H9 (cell line): ENCODE results near the gene PRRC2B. TPM values are rescaled to one million over a fixed set of nuclear protein-coding genes. Genes with fewer than 3 reads are reported as not detected.

ENCODE experiments used
- DNase-seq: peaks from one replicate; pipeline ENCODE4 v3.0.0-alpha.2; 2017
- H2AFZ ChIP-seq: one replicate; pipeline ENCODE4 v1.6.1; 2013; ENCODE audit warnings: mild to moderate bottlenecking, low read length, control low read depth, moderate library complexity
- H2AK5ac ChIP-seq: 2 replicates; pipeline ENCODE4 v1.6.1; 2013; ENCODE audit warnings: low read length, control low read depth, mixed read lengths; ENCODE audit not compliant: insufficient read length
- H2BK120ac ChIP-seq: one replicate; pipeline ENCODE4 v1.6.1; 2013; ENCODE audit warnings: low read depth, mild to moderate bottlenecking, low read length, control low read depth, inconsistent platforms; ENCODE audit not compliant: poor library complexity, severe bottlenecking
- H2BK12ac ChIP-seq: 2 replicates; pipeline ENCODE4 v1.6.1; 2013; ENCODE audit warnings: low read length, control low read depth, mixed read lengths, low read depth; ENCODE audit not compliant: insufficient read length
- H2BK15ac ChIP-seq: 2 replicates; pipeline ENCODE4 v1.6.1; 2013; ENCODE audit warnings: low read depth, low read length, control low read depth
- H2BK20ac ChIP-seq: one replicate; pipeline ENCODE4 v1.6.1; 2013; ENCODE audit warnings: low read depth, mild to moderate bottlenecking, low read length, control low read depth, inconsistent platforms; ENCODE audit not compliant: poor library complexity, severe bottlenecking
- H2BK5ac ChIP-seq: 2 replicates; pipeline ENCODE4 v1.6.1; 2013; ENCODE audit warnings: low read length, control low read depth, mixed read lengths; ENCODE audit not compliant: insufficient read length
- H3K14ac ChIP-seq: 2 replicates; pipeline ENCODE4 v1.6.1; 2013; ENCODE audit warnings: low read length, control low read depth; ENCODE audit not compliant: insufficient read depth
- H3K18ac ChIP-seq: 2 replicates; pipeline ENCODE4 v1.6.1; 2013; ENCODE audit warnings: low read depth, mild to moderate bottlenecking, mixed read lengths, low read length, control low read depth; ENCODE audit not compliant: insufficient read length
- H3K23ac ChIP-seq: 2 replicates; pipeline ENCODE4 v1.6.1; 2013; ENCODE audit warnings: low read length, control low read depth, mixed read lengths, low read depth; ENCODE audit not compliant: insufficient read length
- H3K23me2 ChIP-seq: 2 replicates; pipeline ENCODE4 v1.6.1; 2013; ENCODE audit warnings: low read depth, mild to moderate bottlenecking, mixed read lengths, low read length, control low read depth; ENCODE audit not compliant: insufficient read length, poor library complexity, severe bottlenecking
- H3K27ac ChIP-seq: 2 replicates; pipeline ENCODE4 v1.5.1; 2013; ENCODE audit warnings: low read length, control low read depth, mixed read lengths, low read depth; ENCODE audit not compliant: insufficient read length
- H3K27me3 ChIP-seq: 2 replicates; pipeline ENCODE4 v1.6.1; 2013; ENCODE audit warnings: low read length, control low read depth, inconsistent platforms; ENCODE audit not compliant: insufficient read depth
- H3K4ac ChIP-seq: 2 replicates; pipeline ENCODE4 v1.6.1; 2013; ENCODE audit warnings: low read depth, mild to moderate bottlenecking, control low read depth, inconsistent platforms, low read length, moderate library complexity
- H3K4me1 ChIP-seq: 2 replicates; pipeline ENCODE4 v1.6.1; 2013; ENCODE audit warnings: low read length, control low read depth, inconsistent platforms; ENCODE audit not compliant: insufficient read depth
- H3K4me2 ChIP-seq: 2 replicates; pipeline ENCODE4 v1.6.1; 2013; ENCODE audit warnings: low read length, control low read depth, mixed read lengths; ENCODE audit not compliant: insufficient read length, insufficient read depth
- H3K56ac ChIP-seq: 2 replicates; pipeline ENCODE4 v1.6.1; 2013; ENCODE audit warnings: low read depth, mild to moderate bottlenecking, mixed read lengths, low read length, control low read depth; ENCODE audit not compliant: insufficient read length
- H3K79me1 ChIP-seq: 2 replicates; pipeline ENCODE4 v1.6.1; 2013; ENCODE audit warnings: low read depth, mild to moderate bottlenecking, moderate library complexity, low read length, control low read depth, inconsistent platforms; ENCODE audit not compliant: insufficient read depth, poor library complexity, severe bottlenecking
- H3K79me2 ChIP-seq: 2 replicates; pipeline ENCODE4 v1.6.1; 2013; ENCODE audit warnings: low read length, control low read depth, inconsistent platforms; ENCODE audit not compliant: insufficient read depth
- H3K9ac ChIP-seq: 2 replicates; pipeline ENCODE4 v1.6.1; 2013; ENCODE audit warnings: low read length, control low read depth, mixed read lengths; ENCODE audit not compliant: insufficient read length; ENCODE audit errors: extremely low read depth
- H3K9me3 ChIP-seq: one replicate; pipeline ENCODE4 v1.6.1; 2013; ENCODE audit warnings: low read depth, low read length, inconsistent platforms; ENCODE audit not compliant: control insufficient read depth
- H3T11ph ChIP-seq: one replicate; pipeline ENCODE4 v1.6.1; 2013; ENCODE audit warnings: mild to moderate bottlenecking, low read length, control low read depth, inconsistent platforms
- H4K20me1 ChIP-seq: one replicate; pipeline ENCODE4 v1.6.1; 2013; ENCODE audit not compliant: control insufficient read depth, insufficient read length, insufficient read depth
- H4K5ac ChIP-seq: 2 replicates; pipeline ENCODE4 v1.6.1; 2013; ENCODE audit warnings: low read depth, mild to moderate bottlenecking, mixed read lengths, low read length, control low read depth; ENCODE audit not compliant: insufficient read length
- H4K8ac ChIP-seq: replicated peaks from 2 replicates; pipeline ENCODE4 v1.6.1; 2013; ENCODE audit warnings: low read length, control low read depth, mixed read lengths, low read depth; ENCODE audit not compliant: insufficient read length
- H4K91ac ChIP-seq: 2 replicates; pipeline ENCODE4 v1.6.1; 2013; ENCODE audit warnings: low read depth, mild to moderate bottlenecking, moderate library complexity, mixed read lengths, low read length, control low read depth; ENCODE audit not compliant: insufficient read length
- H3K27ac Mint-ChIP-seq, 3 experiments: 2 replicates in 2 of 3; 3 replicates in 1 of 3; pipeline ENCODE4 v1.8.0; 2020 to 2021; ENCODE audit warnings: mixed read lengths in 3 of 3, mild to moderate bottlenecking in 1 of 3, moderate library complexity in 1 of 3
- H3K27me3 Mint-ChIP-seq: 2 replicates; pipeline ENCODE4 v1.8.0; 2021; ENCODE audit warnings: low read depth, mild to moderate bottlenecking, moderate library complexity, mixed read lengths
- H3K36me3 Mint-ChIP-seq, 3 experiments: 2 replicates in 2 of 3; 3 replicates in 1 of 3; pipeline ENCODE4 v1.8.0; 2020 to 2021; ENCODE audit warnings: low read depth in 3 of 3, mixed read lengths in 3 of 3; ENCODE audit not compliant: insufficient read depth in 1 of 3
- H3K4me1 Mint-ChIP-seq, 2 experiments: 2 replicates each; pipeline ENCODE4 v1.8.0; 2020; ENCODE audit warnings: mixed read lengths in 2 of 2
- H3K4me3 Mint-ChIP-seq, 2 experiments: 2 replicates in 1 of 2; 3 replicates in 1 of 2; pipeline ENCODE4 v1.8.0; 2020 to 2021; ENCODE audit warnings: mild to moderate bottlenecking in 2 of 2, mixed read lengths in 2 of 2, moderate library complexity in 1 of 2
- H3K9me3 Mint-ChIP-seq, 2 experiments: 2 replicates in 1 of 2; 3 replicates in 1 of 2; pipeline ENCODE4 v1.8.0; 2020; ENCODE audit warnings: mild to moderate bottlenecking in 2 of 2, mixed read lengths in 2 of 2, moderate library complexity in 1 of 2
- CTCF ChIP-seq: fragments of 200-600 bp; sonication (generic); conservative IDR thresholded peaks from 3 replicates; pipeline ENCODE4 v1.8.0; 2021; ENCODE audit warnings: antibody characterized with exemption, mild to moderate bottlenecking
- WGBS: extraction: QIAGEN DNeasy Blood & Tissue Kit; methylation state at CpG from one replicate; pipeline ENCODE4 v1.1.7; 2013; ENCODE audit warnings: missing lambda C conversion rate, low lambda C conversion rate, mixed read lengths; ENCODE audit not compliant: insufficient read length; ENCODE audit errors: extremely low coverage; 5-methylcytosine and 5-hydroxymethylcytosine counted together
- total RNA-seq: library from RNA; stranded (reverse); gene quantifications from 2 replicates; pipeline ENCODE4 v1.2.1, GENCODE V29; 2021

The PRRC2B gene
- total RNA-seq, 1 experiment from 2014 or later: 251 TPM

- DNase-seq: no peak
- Mint-ChIP-seq H3K9me3 (no peaks in the 10 kb centered on the region), H3K27ac (peak overlapping the region; percentile 18 to 75 (median 74); a peak in 4 of 7 replicates), H3K27me3 (peaks cover 2% of the 10 kb centered on the region; the same call in 1 of the 2 replicates), H3K4me1 (no peaks in the 10 kb centered on the region), H3K4me3 (no peak overlapping the region; a peak in 1 of 5 replicates), H3K36me3 (peaks cover 86 to 100% (median 99%) of the 10 kb centered on the region in 3 experiments)
- Histone ChIP-seq H2BK12ac (no peak overlapping the region), H3K4ac (no peak overlapping the region), H3K79me1 (no peaks in the 10 kb centered on the region), H2BK20ac (no peak overlapping the region), H3K79me2 (no peaks in the 10 kb centered on the region), H4K5ac (no peak overlapping the region), H2BK15ac (no peak overlapping the region), H3K9ac (no peak overlapping the region), H2AFZ (no peak overlapping the region), H3K23me2 (no peaks in the 10 kb centered on the region), H2BK5ac (no peak overlapping the region), H3K4me1 (no peaks in the 10 kb centered on the region), H3K4me2 (no peak overlapping the region), H3K9me3 (no peaks in the 10 kb centered on the region), H4K91ac (no peak overlapping the region), H2BK120ac (no peak overlapping the region), H3K56ac (no peak overlapping the region), H3K14ac (no peak overlapping the region), H3T11ph (no peak overlapping the region), H3K27ac (no peak overlapping the region), H4K20me1 (no peaks in the 10 kb centered on the region), H3K27me3 (no peaks in the 10 kb centered on the region), H4K8ac (no peak overlapping the region), H3K23ac (no peak overlapping the region), H2AK5ac (no peak overlapping the region), H3K18ac (no peak overlapping the region)
- no CpG with 5 or more reads among the region's 15 CpGs for WGBS
- no peak for TF ChIP-seq CTCF
These were observed 90.8 kb downstream of the PRRC2B start for GRCh38 chr9:131484560-131485185.
